HG03280 (cell line): ENCODE results near the gene GPR153.

Experiments used
- ATAC-seq: cut with Tn5 transposase; IDR thresholded peaks from one replicate; pipeline ENCODE4 v1.9.1; 2021; ENCODE audit warnings: mild to moderate bottlenecking, moderate library complexity; ENCODE audit not compliant: unreplicated experiment

Gene GPR153

GRCh38 chr1:6287431-6287886 lies 26.6 kb upstream of the GPR153 start:
- ATAC-seq: no peak

DNA sequence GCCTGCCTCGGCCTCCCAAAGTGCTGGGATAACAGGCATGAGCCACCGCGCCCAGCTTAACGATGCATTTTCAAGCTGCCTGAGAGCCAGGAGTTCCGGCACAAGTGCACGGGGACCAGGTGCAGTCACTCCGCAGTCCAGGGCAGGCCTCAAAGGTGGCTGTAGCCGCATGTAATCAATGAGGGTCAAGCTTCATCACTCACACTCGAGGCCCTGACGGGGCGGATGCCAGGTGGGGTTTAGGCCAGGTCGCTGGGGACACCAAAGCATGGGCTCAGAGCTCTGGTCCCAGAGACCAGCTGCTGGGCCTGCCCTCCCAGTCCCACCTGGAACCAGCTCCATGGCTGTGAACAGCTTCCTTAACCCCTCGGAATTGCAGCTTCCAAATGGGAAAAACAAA lies 26.1 kb upstream of the GPR153 start:
- ATAC-seq: no peak

DNA sequence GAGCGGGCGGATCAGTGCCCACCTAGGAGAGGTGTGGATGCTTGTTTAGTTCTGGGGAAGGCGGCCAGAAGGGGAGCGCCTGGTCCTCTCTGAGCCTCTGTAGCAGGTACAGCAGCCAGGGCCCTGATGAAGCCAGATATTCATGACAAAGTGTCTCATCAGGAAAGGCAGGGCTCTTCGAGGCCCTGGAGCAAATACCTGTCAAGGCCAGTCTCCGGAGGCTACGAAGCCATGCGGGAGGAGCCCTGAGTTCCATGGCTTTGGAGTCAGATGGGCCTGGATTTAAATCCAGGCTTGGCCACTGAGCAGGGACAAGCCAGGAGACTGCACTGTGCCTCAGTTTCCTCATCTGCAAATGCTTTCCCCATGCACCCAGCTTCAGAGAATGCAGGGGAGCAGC lies 25.4 kb upstream of the GPR153 start:
- ATAC-seq: no peak

- ATAC-seq: no peak
Measured at GRCh38 chr1:6285336-6285735, 24.4 kb upstream of the GPR153 start.

GRCh38 chr1:6282577-6283270 lies 21.8 kb upstream of the GPR153 start:
- ATAC-seq: no peak

GRCh38 chr1:6281511-6282402 lies 20.9 kb upstream of the GPR153 start:
- no peak for ATAC-seq

DNA sequence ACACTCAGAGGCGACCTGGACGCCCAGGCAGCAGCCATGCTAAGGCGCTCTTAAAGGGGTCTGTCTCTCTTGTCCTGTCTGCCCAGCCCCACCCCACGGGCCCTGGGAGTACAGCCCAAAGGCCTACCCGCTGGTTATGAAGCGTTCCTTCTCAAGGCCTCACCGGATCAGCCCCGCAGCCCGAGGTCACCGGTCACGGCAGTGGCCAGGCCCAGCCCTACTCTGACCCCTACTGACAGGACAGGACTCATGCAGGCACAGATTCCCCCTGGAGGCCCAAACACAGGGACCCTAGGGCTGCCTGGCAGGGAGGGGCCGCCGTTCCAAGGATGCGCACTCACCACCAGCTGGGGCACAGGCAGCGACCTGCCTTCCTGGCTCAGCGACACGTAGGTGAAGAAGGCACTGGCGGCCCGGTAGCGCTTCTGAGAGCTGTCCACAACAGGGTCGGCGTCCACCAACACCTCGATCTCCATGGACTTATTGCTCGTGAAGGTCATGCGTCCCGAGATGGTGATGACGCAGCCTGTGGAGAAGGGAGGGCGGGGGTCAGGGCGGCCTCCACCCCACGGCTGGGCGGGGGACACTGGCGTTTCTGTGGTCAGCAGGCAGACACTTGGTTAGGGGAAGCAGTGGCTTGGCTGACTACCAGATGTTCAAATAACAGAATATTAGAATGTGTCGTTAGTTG lies 20.0 kb upstream of the GPR153 start:
- no peak for ATAC-seq

GRCh38 chr1:6279613-6280383 lies 18.9 kb upstream of the GPR153 start:
- ATAC-seq: no peak

DNA sequence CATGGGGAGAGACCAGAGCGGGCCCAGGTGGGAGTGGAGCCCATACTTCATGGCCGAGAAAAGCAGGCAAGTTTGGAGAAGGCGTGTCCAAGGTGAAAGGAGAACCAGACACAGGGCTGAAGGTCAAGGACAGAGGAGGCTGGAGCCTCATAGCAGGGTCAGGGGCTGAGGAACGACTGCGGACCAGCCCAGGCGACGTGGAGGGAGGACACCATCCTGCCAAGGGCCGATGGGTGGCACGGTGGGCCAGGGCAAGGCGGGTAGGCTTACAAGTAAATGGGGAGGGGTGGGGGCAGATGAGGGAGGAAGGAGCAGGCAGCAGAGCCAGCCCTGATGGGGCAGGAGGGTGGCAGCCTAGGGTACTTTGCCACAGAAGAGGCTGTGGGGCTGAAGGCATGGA lies 18.2 kb upstream of the GPR153 start:
- no peak for ATAC-seq

GRCh38 chr1:6278263-6278662 lies 17.4 kb upstream of the GPR153 start:
- no peak for ATAC-seq

- ATAC-seq: no peak
Measured at GRCh38 chr1:6276811-6277555, 16.1 kb upstream of the GPR153 start.

- no peak for ATAC-seq
Measured at GRCh38 chr1:6275826-6276782, 15.2 kb upstream of the GPR153 start.

GRCh38 chr1:6274622-6275139 lies 13.8 kb upstream of the GPR153 start:
- no peak for ATAC-seq

DNA sequence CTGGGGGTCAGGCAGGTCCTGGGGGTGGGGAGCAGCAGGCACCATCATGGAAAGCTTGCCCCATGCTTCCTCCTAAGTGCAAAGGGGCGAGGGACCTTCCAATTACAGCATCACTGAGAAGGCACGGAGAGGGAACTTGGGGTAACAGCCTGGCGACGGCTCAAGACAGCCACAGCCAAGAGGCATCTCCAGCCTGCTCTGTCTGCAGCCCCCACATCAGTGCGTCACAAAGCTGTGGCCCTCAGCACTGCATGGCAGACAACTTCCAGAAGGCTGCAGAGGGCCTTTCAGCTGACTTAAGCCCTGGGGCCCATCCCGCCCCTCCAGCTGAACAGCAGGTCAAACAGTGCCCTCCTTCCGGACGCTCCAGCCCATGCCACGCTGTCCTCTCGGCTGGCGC lies 13.2 kb upstream of the GPR153 start:
- no peak for ATAC-seq

DNA sequence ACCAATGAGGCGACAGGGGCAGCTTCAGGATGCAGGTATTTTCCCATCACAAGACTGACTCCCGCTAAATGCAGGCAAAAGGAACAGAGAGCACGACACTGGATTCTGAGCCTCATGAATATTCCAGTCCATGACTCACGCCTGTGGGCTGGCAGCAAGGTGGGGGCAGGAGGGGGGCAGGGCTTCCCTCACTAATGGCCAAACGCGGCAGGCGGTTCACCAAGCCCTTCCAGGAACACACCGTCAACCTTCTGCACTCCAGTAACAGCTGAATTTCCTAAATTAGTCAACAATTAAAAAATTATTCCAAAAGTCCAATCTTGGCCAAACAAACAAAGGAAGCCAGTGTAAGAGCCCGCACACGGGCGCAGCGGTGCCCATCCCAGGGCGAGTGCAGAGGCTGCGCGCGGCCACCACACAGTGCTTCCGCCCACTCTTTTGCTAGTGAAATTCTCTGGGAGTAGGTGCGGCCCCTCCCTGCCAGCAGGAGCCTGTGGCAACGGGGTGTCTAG lies 12.5 kb upstream of the GPR153 start:
- ATAC-seq: no peak

DNA sequence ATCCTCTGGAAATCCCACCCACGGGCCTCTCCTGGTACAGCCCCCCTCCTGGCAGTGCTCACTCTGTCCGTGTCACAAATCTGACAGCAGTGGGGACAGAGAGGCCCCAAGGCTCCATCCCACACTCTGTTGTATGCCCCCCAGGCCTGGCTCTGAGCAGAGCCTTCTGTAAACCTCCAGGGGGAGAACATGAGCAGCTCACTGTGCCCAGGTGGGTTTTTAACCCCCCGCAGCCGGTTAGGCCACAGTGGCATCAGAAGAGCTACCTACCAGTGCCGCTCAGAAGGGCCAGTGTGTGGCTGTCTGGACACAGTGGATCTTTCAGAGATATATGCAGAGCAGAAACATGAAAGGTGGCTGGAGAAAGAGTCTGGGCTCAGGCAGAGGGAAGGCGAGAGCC lies 12.0 kb upstream of the GPR153 start:
- no peak for ATAC-seq

DNA sequence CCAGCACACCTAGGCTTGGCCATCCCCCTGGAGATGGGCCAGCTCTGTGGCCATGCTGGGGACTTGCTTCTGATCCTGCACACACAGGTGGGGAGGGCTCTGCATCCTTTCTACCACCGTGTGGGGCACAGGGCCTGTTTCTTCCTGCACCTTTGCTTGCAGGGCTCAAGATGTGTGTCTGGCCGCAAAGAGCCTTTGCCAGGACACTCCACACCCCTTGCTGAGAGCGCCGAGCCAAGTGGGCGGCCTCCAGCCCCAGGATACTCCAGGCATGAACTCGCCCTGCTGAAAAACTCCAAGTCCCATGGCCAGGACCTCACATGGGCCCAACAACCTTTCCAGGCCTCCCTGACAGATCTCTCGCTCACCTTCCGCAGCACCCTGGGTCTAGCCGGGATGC lies 11.6 kb upstream of the GPR153 start:
- ATAC-seq: no peak

DNA sequence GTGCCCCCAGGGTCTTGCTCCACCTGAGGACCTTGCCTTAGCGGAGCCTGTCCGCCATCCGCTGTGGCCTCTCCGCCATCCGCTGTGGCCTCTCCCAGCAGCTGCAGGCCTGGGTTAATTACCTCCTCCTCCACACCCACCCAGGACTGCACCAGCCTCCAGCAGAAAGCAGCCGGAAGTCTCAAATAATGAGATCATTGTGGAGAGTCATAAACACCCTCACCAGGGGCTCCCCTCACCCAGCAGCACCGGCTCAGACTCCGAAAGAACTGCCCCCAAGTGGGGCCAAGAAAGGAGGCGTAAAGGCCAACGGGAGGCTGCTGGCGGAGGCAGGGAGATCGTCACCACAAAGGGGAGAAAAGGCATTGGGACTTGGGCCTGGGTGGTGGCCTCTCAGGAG lies 10.7 kb upstream of the GPR153 start:
- ATAC-seq: no peak

DNA sequence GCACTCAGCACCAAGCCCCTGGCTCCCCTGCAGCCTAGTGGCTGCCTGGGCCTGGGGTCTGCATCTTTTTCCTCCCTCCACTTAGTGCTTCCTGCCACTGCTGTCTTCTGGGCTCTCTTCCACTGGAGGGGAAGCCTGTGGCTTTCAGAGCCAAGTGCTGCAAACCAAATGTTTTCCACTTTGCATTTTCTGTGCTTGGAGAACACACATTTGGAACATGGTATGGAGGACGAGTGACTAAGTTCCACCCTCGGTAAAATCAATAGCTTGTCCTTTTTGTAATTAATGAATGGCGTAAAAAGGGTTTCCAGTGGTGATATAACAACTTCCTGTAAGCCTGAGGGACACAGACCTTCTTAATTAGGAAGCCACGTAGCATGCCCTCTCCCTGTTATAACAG lies 10.1 kb upstream of the GPR153 start:
- ATAC-seq: no peak
